ENCODE measurements around the gene TTC8.
"Not testable (repeated sequence)": the region's sequence is repeated elsewhere in the genome, so short reads cannot be mapped to it uniquely, and the experiment has no call there.

The TTC8 gene

DNA sequence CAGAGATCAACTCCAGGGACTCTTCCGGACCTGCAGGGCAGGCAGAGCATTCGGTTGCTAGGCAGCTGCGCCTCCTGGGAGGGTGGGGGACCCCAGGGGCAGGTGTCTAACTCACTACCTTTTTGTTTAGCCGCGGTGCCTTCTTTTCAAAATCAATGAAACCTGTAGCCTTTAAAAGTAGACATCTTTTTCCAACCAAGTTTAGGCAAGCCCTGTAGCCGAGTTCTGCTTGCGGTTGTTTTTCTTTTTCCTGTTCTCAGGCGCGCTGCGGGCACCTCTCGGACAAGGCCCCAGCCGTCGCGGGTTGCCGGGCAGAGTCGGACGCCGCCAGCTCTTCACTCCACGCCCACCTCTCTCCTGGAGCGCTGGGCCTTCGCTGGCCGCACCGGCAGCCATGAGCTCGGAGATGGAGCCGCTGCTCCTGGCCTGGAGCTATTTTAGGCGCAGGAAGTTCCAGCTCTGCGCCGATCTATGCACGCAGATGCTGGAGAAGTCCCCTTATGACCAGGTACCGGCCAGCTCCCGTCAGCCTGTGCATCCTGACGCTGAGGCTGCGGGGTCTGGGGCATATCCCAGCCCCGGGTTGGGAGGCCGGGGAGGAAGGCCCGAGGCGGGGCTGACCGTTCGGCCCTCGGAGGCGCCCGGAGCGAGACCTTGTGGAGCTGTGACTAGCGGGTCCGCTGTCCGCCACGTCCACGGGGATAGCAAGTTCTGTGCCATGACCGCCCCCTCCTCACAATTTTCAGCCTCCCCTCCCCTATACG, at the start of gene TTC8:
TTC8 (plus strand) TSS at position 338 of the 764 bp plus-strand sequence; CDS start at position 395, 57 bp downstream.
- in situ Hi-C loops (cut with HindIII; ENCODE audit: low sequenced_read_pairs): no loop called here

DNA sequence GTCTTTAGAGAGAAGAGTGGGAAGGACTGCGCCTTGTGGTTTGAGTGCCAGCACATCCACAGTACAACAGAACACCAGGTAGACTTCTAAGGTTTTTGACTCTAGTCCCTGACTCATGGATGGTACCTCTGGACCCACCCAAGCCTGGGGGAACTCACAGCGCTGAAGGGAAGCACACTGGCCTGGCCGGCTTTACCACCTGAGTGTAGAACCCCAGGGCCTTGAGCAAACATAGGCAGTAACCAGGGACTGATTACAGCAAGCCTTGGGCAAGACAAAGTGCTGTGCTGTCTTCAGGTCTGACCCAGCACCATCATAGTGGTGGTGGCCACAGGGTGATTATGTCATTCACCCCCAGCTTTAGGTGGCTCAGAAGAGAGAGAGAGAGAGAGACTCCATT, 48.9 kb upstream of the TTC8 start:
- in situ Hi-C loops (cut with HindIII; ENCODE audit: low sequenced_read_pairs): no loop called here

- in situ Hi-C loops (cut with HindIII; ENCODE audit: low sequenced_read_pairs): no loop called here
These were observed 38.5 kb upstream of the TTC8 start for GRCh38 chr14:88785911-88786310.

DNA sequence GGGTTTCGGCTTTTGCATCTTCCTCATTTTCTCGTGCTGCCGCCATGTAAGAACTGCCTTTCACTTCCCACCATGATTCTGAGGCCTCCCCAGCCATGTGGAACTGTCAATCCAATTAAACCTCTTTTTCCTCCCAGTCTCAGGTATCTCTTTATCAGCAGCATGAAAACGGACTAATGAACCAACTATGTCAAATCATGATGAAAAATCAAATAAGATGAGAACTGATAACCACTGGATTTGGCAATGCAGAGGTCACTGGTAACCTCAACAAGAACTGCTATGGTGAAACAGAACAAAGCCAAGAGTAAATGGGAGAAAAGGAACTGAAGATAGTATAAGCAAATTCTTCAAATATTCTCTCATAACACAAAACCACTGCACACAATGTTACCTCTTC, 37.7 kb upstream of the TTC8 start:
- in situ Hi-C loops (cut with HindIII; ENCODE audit: low sequenced_read_pairs): no loop called here

DNA sequence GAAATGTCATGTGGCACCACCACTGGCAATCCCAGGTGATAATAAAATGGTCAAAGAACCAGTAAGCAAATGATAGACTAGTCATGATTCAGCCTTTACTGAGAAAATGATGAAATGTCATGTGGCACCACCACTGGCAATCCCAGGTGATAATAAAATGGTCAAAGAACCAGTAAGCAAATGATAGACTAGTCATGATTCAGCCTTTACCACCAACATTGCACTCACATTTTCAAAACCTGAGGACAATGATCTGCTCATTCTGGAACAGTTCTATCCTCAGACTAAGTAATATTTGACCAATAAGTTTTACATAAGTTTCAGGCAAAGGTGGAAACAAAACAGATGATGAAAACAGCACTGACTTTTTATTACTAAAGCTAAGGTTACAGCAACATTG, 34.9 kb upstream of the TTC8 start:
- in situ Hi-C loops (cut with HindIII; ENCODE audit: low sequenced_read_pairs): not testable (repeated sequence)

GRCh38 chr14:88790501-88791251, 33.8 kb upstream of the TTC8 start:
- in situ Hi-C loops (cut with HindIII; ENCODE audit: low sequenced_read_pairs): no loop called here

GRCh38 chr14:88791252-88791621, 33.2 kb upstream of the TTC8 start:
- in situ Hi-C loops (cut with HindIII; ENCODE audit: low sequenced_read_pairs): no loop called here

DNA sequence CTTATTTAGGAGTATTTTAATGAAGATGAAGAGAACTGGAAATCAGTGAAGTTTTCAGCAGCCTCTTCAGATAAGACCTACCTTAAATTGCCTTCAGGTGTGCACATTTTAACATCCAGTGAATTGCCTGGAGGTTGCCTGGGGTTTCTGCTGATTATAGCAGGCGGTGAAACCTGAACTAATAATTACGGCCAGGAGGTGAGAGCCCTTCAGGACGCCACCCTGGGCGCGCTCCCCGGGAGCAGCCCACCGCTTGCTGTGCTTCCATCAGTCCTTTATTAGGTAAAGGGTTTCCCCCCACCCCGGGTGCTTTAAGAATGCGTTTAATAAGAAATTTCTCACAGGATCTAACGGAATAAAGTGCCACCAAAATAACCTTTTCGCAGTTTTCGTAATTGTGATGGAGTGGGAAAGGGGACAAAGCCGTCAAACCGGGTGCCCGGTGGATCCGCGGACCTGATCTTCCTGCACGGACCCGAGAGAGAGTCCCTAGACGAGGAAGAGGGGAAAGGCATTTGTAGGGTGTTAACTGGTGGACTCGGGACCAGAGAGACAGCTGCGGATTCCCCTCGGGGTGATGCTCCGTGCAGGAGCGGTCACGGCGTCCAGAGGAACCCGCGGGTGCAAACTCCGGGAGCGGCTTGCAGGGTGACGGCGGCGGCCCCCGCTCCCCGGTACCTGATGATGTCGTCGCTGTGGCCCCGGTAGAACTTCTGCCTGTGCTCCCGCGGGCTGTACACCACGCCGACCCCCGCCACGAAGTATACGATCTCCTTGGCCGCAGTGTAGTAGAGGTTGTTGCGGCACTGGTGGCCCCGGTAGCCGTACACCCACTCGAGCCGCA, 32.6 kb upstream of the TTC8 start:
- in situ Hi-C loops (cut with HindIII; ENCODE audit: low sequenced_read_pairs): no loop called here

DNA sequence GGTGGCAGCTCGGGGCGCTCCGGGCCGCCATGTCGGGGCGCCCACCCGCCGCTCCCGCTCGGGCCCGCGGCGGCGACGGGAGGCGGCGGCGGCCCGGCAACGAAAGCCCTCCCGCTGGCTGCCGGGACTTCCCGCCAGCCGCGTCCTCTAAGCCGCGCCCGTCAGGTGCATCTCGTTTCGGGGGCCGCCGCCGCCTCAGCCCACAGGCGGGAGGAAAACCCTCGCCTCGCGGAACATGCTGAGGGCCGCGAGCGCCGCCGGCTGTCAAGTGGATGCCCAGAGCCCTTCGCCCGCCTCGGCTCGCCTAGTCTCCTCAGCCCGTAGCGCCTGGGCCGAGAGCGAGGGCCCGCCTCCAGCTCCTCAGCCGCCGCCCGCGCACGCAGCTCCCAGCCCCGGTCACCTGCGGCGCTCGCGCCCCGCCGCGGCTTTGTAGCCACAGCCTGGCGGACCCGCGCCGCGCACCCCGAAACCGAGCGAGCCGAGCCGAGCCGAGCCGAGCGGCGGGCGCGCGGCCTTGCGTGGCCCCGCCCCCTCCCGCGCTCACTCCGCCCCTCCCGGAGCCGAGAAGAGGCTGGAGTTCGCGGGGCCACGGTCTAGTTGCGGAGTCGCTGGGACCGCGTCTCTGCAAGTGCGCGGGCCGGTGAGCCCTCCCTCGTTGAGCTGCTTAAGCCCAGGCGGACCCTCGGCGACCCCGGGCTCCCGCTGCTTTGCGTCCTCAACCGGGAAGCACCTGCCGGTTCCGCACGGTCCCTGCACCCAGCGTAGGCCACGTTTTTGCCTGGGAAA, 31.8 kb upstream of the TTC8 start, which contains the start of gene EML5:
EML5 (minus strand) TSS at position 481 of the 786 bp plus-strand sequence; CDS start at position 31, 450 bp downstream.
- in situ Hi-C loops (cut with HindIII; ENCODE audit: low sequenced_read_pairs): no loop called here

DNA sequence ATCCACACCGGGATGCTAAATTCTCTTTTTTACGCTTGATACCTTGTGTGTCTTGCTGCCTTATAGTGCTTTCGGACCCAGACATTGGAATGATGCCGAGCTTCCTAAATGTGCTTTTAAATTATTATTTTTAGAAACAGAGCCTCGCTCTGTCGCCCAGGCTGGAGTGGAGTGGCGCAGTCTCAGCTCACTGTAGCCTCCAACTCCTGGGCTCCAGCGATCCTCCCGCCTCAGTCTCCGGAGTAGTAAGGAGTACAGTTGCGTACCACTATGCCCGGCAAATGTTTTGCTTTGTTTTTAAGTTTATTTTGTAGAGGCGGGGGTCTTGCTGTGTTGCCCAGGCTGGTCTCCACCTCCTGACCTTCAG, 31.2 kb upstream of the TTC8 start:
- in situ Hi-C loops (cut with HindIII; ENCODE audit: low sequenced_read_pairs): no loop called here

DNA sequence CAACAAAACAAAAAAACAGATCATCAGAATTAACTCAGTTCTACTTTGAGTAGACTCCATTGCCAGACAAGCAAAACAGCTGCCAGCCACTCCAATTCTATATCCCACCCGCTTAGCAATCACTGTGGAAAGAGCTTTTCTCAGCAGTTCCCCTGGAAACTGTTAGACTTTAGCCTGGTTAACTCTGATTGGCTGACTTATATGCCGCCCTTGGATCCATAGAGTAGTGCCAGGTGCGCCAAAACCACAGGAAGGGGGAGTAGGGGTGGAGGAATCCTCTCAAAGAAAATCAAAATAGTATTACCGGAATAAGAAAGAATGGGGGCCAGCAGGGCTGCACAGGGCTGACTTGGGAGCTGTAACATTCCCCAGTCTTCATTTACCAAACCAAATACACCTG, 26.3 kb upstream of the TTC8 start:
- in situ Hi-C loops (cut with HindIII; ENCODE audit: low sequenced_read_pairs): no loop called here

GRCh38 chr14:88799522-88799921, 24.9 kb upstream of the TTC8 start:
- in situ Hi-C loops (cut with HindIII; ENCODE audit: low sequenced_read_pairs): no loop called here

DNA sequence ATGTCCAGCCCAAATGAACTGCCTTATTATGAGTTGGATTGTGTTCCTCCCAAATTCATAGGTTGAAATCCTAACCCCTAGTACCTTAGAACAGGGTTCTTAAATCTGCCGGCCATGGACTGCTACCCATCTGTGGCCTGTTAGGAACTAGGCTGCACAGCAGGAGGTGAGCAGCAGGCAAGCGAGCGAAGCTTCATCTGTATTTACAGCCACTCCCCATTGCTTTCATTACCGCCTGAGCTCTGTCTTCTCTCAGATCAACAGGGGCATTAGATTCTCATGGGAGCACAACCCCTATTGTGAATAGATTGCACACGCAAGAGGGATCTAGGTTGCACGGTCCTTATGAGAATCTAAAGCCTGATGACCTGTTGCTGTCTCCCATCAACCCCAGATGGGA, 21.9 kb upstream of the TTC8 start:
- in situ Hi-C loops (cut with HindIII; ENCODE audit: low sequenced_read_pairs): no loop called here

- in situ Hi-C loops (cut with HindIII; ENCODE audit: low sequenced_read_pairs): no loop called here
These were observed 20.4 kb upstream of the TTC8 start for GRCh38 chr14:88804035-88804434.

DNA sequence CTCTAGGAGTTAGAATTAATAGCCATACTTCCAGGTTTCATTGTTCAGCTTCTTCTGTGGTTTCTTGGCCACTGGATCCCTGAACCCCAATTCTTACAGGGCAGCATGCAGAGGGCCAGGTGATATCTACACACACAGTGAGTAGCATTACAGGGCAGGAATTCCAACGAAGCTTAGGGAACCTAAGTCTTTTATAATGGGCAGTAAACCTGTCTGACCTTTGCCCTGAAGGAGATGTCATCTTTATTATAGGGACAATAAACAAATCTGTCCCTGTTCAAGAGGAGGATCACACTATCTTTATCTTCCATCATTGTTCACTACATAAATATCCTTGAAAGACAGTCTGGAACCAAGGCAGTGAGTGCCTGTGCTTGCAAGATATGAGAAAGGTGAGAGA, 20.0 kb upstream of the TTC8 start:
- in situ Hi-C loops (cut with HindIII; ENCODE audit: low sequenced_read_pairs): no loop called here

GRCh38 chr14:88808359-88808758, 16.1 kb upstream of the TTC8 start:
- in situ Hi-C loops (cut with HindIII; ENCODE audit: low sequenced_read_pairs): no loop called here

DNA sequence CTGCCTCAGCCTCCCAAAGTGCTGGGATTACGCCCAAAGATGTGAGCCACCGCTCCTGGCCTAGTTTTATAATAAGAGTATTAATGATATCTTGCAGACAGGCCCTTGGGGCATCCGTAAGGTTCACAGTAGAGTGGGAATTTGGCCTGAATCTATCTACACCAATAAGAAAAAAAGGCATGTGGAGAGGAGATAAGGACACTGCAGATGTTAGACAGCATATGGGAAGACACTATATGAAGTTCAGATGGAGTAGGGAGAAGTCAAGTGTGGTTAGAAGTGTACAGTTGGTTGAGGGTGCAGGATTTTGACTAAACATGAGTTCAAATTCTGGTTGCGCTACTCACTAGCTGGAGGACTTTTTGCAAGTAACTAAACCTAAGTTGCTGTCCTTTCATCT, 8.5 kb upstream of the TTC8 start:
- in situ Hi-C loops (cut with HindIII; ENCODE audit: low sequenced_read_pairs): no loop called here

DNA sequence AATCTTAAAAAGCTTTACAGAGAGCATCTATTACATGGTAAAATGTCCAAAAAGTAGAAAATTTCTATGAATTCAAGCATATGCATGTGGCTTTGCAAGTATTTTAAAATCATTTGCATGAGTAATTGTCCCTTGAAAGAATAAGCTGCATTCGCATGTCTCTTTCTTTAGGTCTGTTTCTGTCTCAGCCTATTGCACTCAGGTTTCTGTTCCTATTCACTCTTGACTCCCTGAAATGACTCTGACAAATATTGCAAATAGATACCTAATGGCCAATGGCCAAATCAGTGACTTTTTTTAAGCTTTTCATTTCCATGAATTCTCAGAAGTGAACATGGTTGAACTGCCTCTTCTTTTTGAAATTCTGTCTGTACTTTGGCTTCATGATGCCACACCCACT, 6.4 kb upstream of the TTC8 start:
- in situ Hi-C loops (cut with HindIII; ENCODE audit: low sequenced_read_pairs): no loop called here

- in situ Hi-C loops (cut with HindIII; ENCODE audit: low sequenced_read_pairs): not testable (repeated sequence)
These were observed 4.8 kb upstream of the TTC8 start for GRCh38 chr14:88819674-88820073.

DNA sequence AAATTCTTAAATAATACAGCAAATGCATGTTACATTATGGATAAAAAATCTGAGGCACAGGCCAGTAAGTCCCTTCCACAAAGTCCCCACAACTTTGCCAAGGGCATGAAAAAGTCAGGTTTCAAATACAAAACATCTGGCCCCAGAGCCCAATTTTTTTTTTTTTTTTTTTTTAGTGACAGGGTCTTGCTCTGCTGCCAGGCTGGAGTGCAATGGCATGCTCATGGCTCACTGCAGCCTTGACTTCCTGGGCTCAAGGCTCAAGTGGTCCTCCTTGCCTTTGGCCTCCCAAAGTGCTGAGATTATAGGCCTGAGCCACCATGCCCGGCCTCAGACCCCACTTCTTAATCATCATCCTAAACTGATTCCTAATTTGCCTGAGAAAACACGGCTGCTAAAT, 3.1 kb upstream of the TTC8 start:
- in situ Hi-C loops (cut with HindIII; ENCODE audit: low sequenced_read_pairs): no loop called here

GRCh38 chr14:88821888-88822287, 2.6 kb upstream of the TTC8 start:
- in situ Hi-C loops (cut with HindIII; ENCODE audit: low sequenced_read_pairs): no loop called here

All from DLD1 (cell line).